Transverse colon (tissue), 4 donors: Measurements from ENCODE around the gene ZNF234.

Experiments used
- POLR2A ChIP-seq: fragments of 450-650 bp; IDR thresholded peaks from one replicate; pipeline ENCODE4 v1.6.1; 2016; ENCODE audit warnings: antibody characterized with exemption, mild to moderate bottlenecking, moderate library complexity
- POLR2AphosphoS5 ChIP-seq, 3 donors: sonication (generic); formaldehyde crosslinking; IDR thresholded peaks; one replicate each; pipeline ENCODE4 v1.6.1; 2016; ENCODE audit warnings: antibody characterized with exemption in 3 of 3
- TF ChIP-seq, protein P1 (sequence below), 5 experiments: fragments of 200-600 bp in 3 of 5; fragments of 450-650 bp in 2 of 5; sonication (generic) in 3 of 5; IDR thresholded peaks; 1 replicate in 2 of 5; 2 replicates in 3 of 5; pipeline ENCODE4 v1.5.1; 2016 to 2017; ENCODE audit warnings: antibody characterized with exemption in 5 of 5, inconsistent platforms in 3 of 5, mild to moderate bottlenecking in 2 of 5, moderate library complexity in 1 of 5

DNA sequence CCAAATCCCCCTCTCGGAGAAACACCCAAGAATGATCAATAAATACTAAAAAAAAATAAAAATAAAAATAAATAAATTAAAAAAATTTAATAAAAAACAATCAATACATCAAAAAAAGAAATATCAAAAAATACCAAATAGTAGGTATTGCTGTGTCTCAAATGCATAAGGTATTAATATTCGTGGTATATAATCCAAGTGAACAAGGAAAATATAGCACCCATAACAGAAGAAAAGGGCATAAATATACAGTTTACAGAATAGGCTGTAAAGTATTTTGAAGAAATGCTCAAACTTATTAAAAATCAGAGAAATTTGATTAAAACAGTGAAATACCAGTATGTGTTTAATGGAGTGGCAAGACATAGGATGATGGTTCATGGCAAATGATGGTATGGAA, 63.4 kb downstream of the ZNF234 start:
- TF ChIP-seq, protein P1, sequence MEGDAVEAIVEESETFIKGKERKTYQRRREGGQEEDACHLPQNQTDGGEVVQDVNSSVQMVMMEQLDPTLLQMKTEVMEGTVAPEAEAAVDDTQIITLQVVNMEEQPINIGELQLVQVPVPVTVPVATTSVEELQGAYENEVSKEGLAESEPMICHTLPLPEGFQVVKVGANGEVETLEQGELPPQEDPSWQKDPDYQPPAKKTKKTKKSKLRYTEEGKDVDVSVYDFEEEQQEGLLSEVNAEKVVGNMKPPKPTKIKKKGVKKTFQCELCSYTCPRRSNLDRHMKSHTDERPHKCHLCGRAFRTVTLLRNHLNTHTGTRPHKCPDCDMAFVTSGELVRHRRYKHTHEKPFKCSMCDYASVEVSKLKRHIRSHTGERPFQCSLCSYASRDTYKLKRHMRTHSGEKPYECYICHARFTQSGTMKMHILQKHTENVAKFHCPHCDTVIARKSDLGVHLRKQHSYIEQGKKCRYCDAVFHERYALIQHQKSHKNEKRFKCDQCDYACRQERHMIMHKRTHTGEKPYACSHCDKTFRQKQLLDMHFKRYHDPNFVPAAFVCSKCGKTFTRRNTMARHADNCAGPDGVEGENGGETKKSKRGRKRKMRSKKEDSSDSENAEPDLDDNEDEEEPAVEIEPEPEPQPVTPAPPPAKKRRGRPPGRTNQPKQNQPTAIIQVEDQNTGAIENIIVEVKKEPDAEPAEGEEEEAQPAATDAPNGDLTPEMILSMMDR (IDR thresholded peaks at IDR 0.05), result no peak
- TF ChIP-seq POLR2A (no peak), POLR2AphosphoS5 (IDR thresholded peaks at IDR 0.05) (no peak)
